HEK293 (cell line): ENCODE results near the gene ZCCHC14.

Experiments
- AEBP2 ChIP-seq: fragments of 450-650 bp; formaldehyde crosslinking; IDR thresholded peaks from 2 replicates; pipeline ENCODE4 v1.5.1; 2016; ENCODE audit warnings: missing biosample characterization, missing genetic modification characterization, borderline replicate concordance
- GLIS1 ChIP-seq: fragments of 450-650 bp; formaldehyde crosslinking; IDR thresholded peaks from 2 replicates; pipeline ENCODE4 v1.5.1; 2016; ENCODE audit warnings: missing biosample characterization, missing genetic modification characterization
- INSM2 ChIP-seq: fragments of 450-650 bp; formaldehyde crosslinking; IDR thresholded peaks from 2 replicates; pipeline ENCODE4 v1.5.1; 2016; ENCODE audit warnings: missing biosample characterization, missing genetic modification characterization
- PRDM2 ChIP-seq: fragments of 450-650 bp; formaldehyde crosslinking; IDR thresholded peaks from 2 replicates; pipeline ENCODE4 v1.5.1; 2016; ENCODE audit warnings: missing biosample characterization, missing genetic modification characterization, borderline replicate concordance
- ZNF121 ChIP-seq: fragments of 450-650 bp; formaldehyde crosslinking; IDR thresholded peaks from 2 replicates; pipeline ENCODE4 v1.5.1; 2016; ENCODE audit warnings: missing biosample characterization, missing genetic modification characterization
- ZNF133 ChIP-seq: fragments of 450-650 bp; formaldehyde crosslinking; IDR thresholded peaks from 2 replicates; pipeline ENCODE4 v1.5.1; 2016; ENCODE audit warnings: missing biosample characterization, missing genetic modification characterization
- ZNF138 ChIP-seq: fragments of 450-650 bp; formaldehyde crosslinking; IDR thresholded peaks from 2 replicates; pipeline ENCODE4 v1.5.1; 2016; ENCODE audit warnings: missing biosample characterization, missing genetic modification characterization, borderline replicate concordance
- ZNF16 ChIP-seq: fragments of 450-650 bp; formaldehyde crosslinking; IDR thresholded peaks from 2 replicates; pipeline ENCODE4 v1.5.1; 2016; ENCODE audit warnings: low read depth, missing biosample characterization, missing genetic modification characterization
- ZNF169 ChIP-seq: fragments of 450-650 bp; formaldehyde crosslinking; IDR thresholded peaks from 2 replicates; pipeline ENCODE4 v1.5.1; 2016; ENCODE audit warnings: missing biosample characterization, missing genetic modification characterization
- ZNF280C ChIP-seq: fragments of 450-650 bp; formaldehyde crosslinking; IDR thresholded peaks from 2 replicates; pipeline ENCODE4 v1.5.1; 2016; ENCODE audit warnings: missing biosample characterization, missing genetic modification characterization
- ZNF341 ChIP-seq: fragments of 450-650 bp; formaldehyde crosslinking; IDR thresholded peaks from 2 replicates; pipeline ENCODE4; 2016; ENCODE audit warnings: low read depth, missing biosample characterization, missing genetic modification characterization
- ZNF37A ChIP-seq: fragments of 450-650 bp; IDR thresholded peaks from 2 replicates; pipeline ENCODE4 v1.5.1; 2018; ENCODE audit warnings: missing biosample characterization, missing genetic modification characterization
- ZNF404 ChIP-seq: fragments of 450-650 bp; formaldehyde crosslinking; IDR thresholded peaks from 2 replicates; pipeline ENCODE4 v1.5.1; 2017; ENCODE audit warnings: missing biosample characterization, missing genetic modification characterization
- ZNF416 ChIP-seq: fragments of 450-650 bp; formaldehyde crosslinking; IDR thresholded peaks from 2 replicates; pipeline ENCODE4 v1.5.1; 2016; ENCODE audit warnings: missing biosample characterization, missing genetic modification characterization
- ZNF426 ChIP-seq: fragments of 450-650 bp; formaldehyde crosslinking; IDR thresholded peaks from 2 replicates; pipeline ENCODE4 v1.5.1; 2017; ENCODE audit warnings: missing biosample characterization, missing genetic modification characterization, mild to moderate bottlenecking, inconsistent platforms, moderate library complexity
- ZNF449 ChIP-seq: fragments of 450-650 bp; formaldehyde crosslinking; IDR thresholded peaks from 2 replicates; pipeline ENCODE4 v1.5.1; 2017; ENCODE audit warnings: missing biosample characterization, mild to moderate bottlenecking, missing genetic modification characterization, moderate library complexity
- ZNF521 ChIP-seq: fragments of 450-650 bp; formaldehyde crosslinking; IDR thresholded peaks from 2 replicates; pipeline ENCODE4 v1.5.1; 2017; ENCODE audit warnings: missing biosample characterization, mild to moderate bottlenecking, missing genetic modification characterization
- ZNF629 ChIP-seq: fragments of 450-650 bp; formaldehyde crosslinking; IDR thresholded peaks from 2 replicates; pipeline ENCODE4 v1.5.1; 2017; ENCODE audit warnings: missing biosample characterization, missing genetic modification characterization
- ZNF747 ChIP-seq: fragments of 450-650 bp; formaldehyde crosslinking; IDR thresholded peaks from 2 replicates; pipeline ENCODE4 v1.5.1; 2016; ENCODE audit warnings: missing biosample characterization, missing genetic modification characterization
- ZNF776 ChIP-seq: fragments of 450-650 bp; formaldehyde crosslinking; IDR thresholded peaks from 2 replicates; pipeline ENCODE4 v1.5.0; 2017; ENCODE audit warnings: missing biosample characterization, missing genetic modification characterization, borderline replicate concordance
- ZNF843 ChIP-seq: fragments of 450-650 bp; formaldehyde crosslinking; IDR thresholded peaks from 2 replicates; pipeline ENCODE4 v1.5.1; 2016; ENCODE audit warnings: missing biosample characterization, missing genetic modification characterization
- ZSCAN23 ChIP-seq: fragments of 450-650 bp; formaldehyde crosslinking; IDR thresholded peaks from 2 replicates; pipeline ENCODE4 v1.5.1; 2016; ENCODE audit warnings: missing biosample characterization, missing genetic modification characterization

Gene ZCCHC14

GRCh38 chr16:87387942-87388817 lies 104.6 kb downstream of the ZCCHC14 start (continued):
- TF ChIP-seq ZNF404 (no peak), ZNF747 (no peak), ZNF416 (no peak), AEBP2 (tag by site-specific recombination) (no peak), ZNF121 (tag by site-specific recombination) (no peak), ZNF138 (tag by site-specific recombination) (no peak), ZNF133 (tag by site-specific recombination) (no peak), ZSCAN23 (no peak), ZNF629 (tag by site-specific recombination) (peak; percentile 99), INSM2 (tag by site-specific recombination) (peak; percentile 83), ZNF169 (no peak), ZNF776 (tag by site-specific recombination) (no peak), ZNF521 (tag by site-specific recombination) (no peak), ZNF37A (no peak), ZNF426 (tag by site-specific recombination) (no peak), ZNF449 (tag by site-specific recombination) (no peak; the same call in 1 of the 2 replicates), ZNF843 (peak; percentile 71), PRDM2 (tag by site-specific recombination) (no peak), GLIS1 (tag by site-specific recombination) (peak; percentile 47; the same call in 1 of the 2 replicates), ZNF280C (no peak), ZNF16 (no peak), ZNF341 (peak; percentile 56; the same call in 1 of the 2 replicates)
